CD1c-positive myeloid dendritic cell (primary cell): ENCODE results near the gene HIKESHI.

Source experiments
- DNase-seq: peaks from one replicate; pipeline ENCODE4 v3.0.0-alpha.2; 2016; ENCODE audit errors: extremely low spot score

Gene HIKESHI

DNA sequence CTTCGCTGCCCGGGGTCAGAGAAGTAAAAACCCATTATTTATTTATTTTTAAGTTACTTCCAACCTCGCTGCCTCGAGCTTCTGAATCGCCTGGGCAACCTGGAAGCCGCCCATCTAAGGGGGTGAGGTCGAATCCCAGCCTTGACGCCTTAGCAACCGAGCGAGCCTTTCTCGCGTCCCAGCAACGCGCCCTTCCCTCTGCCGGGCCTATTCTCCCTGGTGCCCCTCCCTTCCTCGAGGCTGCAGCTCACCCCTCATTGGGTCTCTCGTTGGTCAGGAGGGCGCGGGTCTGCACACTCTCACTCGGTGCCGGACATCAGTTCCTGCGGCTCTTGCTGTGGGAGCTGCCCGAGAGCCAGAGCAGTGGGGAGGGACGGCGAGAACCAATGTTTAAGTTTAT, 72.5 kb downstream of the HIKESHI start, which contains the start of gene CCDC81:
Gene CCDC81 (plus strand): TSS at position 302 of the 400 bp plus-strand sequence. CDS start 277 bp downstream, outside the sequence.
- no peak for DNase-seq

DNA sequence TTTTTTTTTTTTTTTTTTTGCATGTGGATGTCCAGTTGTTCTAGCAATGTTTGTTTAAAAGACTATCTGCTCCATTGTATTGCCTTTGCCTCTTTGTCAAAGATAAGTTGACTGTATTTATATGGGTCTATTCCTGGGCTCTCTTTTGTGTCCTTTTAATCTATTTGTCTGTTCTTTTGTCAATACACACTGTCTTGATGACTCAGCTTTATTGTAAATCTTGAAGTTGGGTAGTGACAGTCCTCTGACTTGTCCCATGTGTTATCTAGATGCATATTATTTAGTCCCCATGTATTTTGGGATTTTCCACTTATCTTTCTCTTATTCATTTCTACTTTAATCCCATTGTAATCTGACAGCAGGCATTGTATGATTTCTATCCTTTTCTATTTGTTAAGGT, 75.9 kb downstream of the HIKESHI start:
- DNase-seq = no peak

- no peak for DNase-seq
Observed at GRCh38 chr11:86380295-86381059, 78.4 kb downstream of the HIKESHI start.

DNA sequence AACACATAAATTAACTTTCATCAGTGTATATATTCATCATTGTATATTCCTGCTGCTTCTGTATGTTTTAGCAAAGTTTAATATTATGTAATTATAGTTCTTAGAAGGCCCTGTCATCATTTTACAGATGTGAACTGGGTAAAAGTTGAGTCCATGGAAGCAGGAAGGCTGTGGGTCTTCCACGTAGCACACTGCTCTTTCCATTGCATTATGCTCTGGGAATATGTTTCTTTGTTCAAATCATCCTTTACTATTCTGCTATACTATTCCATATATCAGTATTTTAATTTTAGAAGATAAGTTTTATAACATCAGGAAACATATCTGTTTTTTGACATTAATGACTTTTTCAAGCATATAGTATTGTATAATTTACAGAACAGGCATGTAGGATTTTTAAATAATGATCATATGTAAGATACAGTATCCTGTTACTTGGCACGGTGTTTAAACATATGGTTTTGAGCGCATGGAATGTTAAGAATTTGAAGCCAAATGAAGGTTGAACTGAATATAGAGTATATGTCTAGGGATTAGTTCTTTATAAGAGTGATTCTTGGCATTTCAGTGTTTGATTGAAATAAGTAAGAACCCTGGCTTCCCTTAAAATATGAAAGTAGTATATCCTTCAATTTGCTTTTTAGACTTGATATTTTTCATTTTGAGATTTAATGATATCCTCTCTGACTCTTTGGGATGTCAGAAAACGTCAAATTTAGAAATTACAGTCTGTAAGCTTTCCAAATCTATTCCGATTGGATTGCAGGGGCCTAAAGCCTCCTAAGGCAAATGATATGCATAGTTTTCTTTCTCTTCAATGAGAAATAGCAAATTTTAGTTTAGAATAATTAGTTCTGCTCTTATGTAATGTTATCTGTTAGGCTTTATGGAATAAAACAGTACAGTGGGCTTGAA, 81.3 kb downstream of the HIKESHI start:
- DNase-seq = no peak

GRCh38 chr11:86386283-86386682, 84.2 kb downstream of the HIKESHI start:
- DNase-seq = no peak

DNA sequence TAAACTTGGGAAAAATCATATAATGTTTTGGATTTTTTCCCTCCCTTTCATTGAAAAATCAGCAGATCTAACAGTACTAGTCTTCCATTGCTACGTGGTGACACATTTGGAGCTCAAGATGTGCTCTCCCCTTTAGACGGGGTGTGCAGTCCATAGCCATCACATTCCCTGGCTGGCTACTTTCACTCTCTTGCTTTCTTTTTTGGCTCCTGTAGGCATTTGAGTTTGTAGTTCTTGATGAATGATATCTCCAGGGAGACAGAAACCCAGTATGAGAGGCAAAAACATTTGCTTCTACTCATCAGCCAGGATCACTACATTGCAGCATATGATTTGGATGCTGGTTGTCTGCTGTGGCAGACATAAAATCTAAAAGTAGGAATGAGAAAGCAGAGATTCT, 84.7 kb downstream of the HIKESHI start:
- no peak for DNase-seq

DNA sequence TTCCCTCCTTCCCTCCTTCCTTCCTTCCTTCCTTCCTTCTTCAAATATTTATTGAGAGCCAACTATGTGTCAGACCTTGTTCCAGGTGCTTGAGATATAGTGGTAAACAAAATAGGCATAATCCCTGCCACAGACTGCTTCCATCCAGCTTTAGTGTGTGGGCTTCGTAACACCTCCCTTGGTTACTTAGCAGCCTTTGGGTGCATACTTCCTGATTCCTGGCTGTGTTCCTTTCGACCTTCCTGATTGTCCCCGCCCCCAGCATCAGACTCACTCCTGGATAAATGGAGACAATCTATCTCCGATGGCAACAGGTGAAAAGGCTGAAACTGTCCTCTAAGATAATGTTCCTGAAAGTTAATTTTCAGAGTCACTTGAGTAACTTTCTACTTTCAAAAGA, 86.2 kb downstream of the HIKESHI start:
- no peak for DNase-seq

DNA sequence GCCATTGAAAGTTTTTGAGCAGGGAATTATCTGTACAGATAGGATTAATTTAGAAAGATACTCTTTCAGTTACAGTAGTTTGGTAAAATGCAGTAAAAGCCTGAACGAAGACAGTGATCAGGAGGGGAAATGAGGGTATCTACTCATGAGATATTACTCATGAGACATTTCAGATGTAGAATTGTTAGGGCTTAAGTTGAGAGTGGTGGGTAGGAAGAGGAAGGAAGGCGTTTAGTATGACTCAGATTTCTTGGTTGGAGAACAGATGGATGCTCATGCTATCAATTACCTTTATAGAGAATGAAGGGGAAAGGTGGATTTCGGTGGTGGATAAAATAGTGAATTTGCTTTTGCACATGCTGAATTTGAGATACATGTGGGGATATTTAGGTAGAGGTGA, 88.4 kb downstream of the HIKESHI start:
- no peak for DNase-seq

GRCh38 chr11:86395061-86395551, 93.1 kb downstream of the HIKESHI start:
- no peak for DNase-seq
